ENCODE measurements around the gene TUBGCP6. TPM values are rescaled to one million over a fixed set of nuclear protein-coding genes. Genes with fewer than 3 reads are reported as not detected.

The TUBGCP6 gene
- total and polyA plus RNA-seq, 2 donors (not counting 3 experiments of a cell fraction or from before 2014, with no cell fraction given): 33.1 to 45.3 TPM

GRCh38 chr22:50264946-50265669 lies 20.3 kb upstream of the TUBGCP6 start:
- Histone ChIP-seq H3K27me3 (ENCODE audit: control insufficient read depth in 2 of 2, insufficient read depth in 2 of 2, low read length in 2 of 2) (no peaks in the 10 kb centered on the region), H3K79me2 (ENCODE audit: control insufficient read depth, insufficient read depth, low read length) (peaks cover 7% of the 10 kb centered on the region), H4K20me1 (replicated peaks; ENCODE audit: control insufficient read depth, extremely low read depth, insufficient read depth, low read length) (no peaks in the 10 kb centered on the region), H3K36me3 (ENCODE audit: control insufficient read depth in 2 of 2, extremely low read depth in 1 of 2, insufficient read depth in 2 of 2, low read length in 2 of 2) (peaks cover 0 to 4% of the 10 kb centered on the region in 2 experiments), H3K9me1 (replicated peaks; ENCODE audit: control insufficient read depth, extremely low read depth, insufficient read depth, low read length) (no peaks in the 10 kb centered on the region), H3K4me1 (ENCODE audit: control insufficient read depth, extremely low read depth, insufficient read depth, low read length) (peaks cover 9% of the 10 kb centered on the region), H2AFZ (ENCODE audit: low read depth, low read length) (no peak overlapping the region), H3K9me3 (replicated peaks; ENCODE audit: control insufficient read depth, insufficient read depth, low read length) (no peaks in the 10 kb centered on the region), H3K9ac (replicated peaks; ENCODE audit: extremely low read depth, insufficient read depth, low read length) (no peak overlapping the region), H3K4me3 (replicated peaks in 1 of 3; ENCODE audit: insufficient read depth in 1 of 3, low read depth in 1 of 3, low read length in 3 of 3) (no peak overlapping the region), H3K4me2 (ENCODE audit: insufficient read depth, low read length) (no peak overlapping the region), H3K27ac (ENCODE audit: insufficient read depth, low read depth, low read length) (no peak overlapping the region)
- TF ChIP-seq POLR2AphosphoS5 (IDR thresholded peaks at IDR 0.05; ENCODE audit: insufficient read depth, low read depth, low read length): no peak
- TF ChIP-seq FOS (IDR thresholded peaks at IDR 0.05; ENCODE audit: borderline replicate concordance, insufficient read depth, low read length): no peak
- TF ChIP-seq EZH2 (IDR thresholded peaks at IDR 0.05; ENCODE audit: borderline replicate concordance, low read depth, low read length, severe bottlenecking): no peak
- no peak for TF ChIP-seq MYC (IDR thresholded peaks at IDR 0.05; ENCODE audit: low read depth, low read length)
- TF ChIP-seq JUN (IDR thresholded peaks at IDR 0.05; ENCODE audit: borderline replicate concordance, insufficient read depth, insufficient read length, low read depth): no peak
- no peak for TF ChIP-seq GATA2 (IDR thresholded peaks at IDR 0.05; ENCODE audit: insufficient read depth, insufficient read length, low read depth, low read length)
- no peak for TF ChIP-seq CTCF (IDR thresholded peaks at IDR 0.05; ENCODE audit: extremely low read depth in 1 of 2, insufficient read depth in 1 of 2, low read depth in 1 of 2, low read length in 2 of 2)
- no peak for TF ChIP-seq MAX (IDR thresholded peaks at IDR 0.05; ENCODE audit: insufficient read depth, insufficient read length)
- no peak for TF ChIP-seq POLR2A (IDR thresholded peaks at IDR 0.05; ENCODE audit: low read depth, low read length)
- DNase-seq (ENCODE audit: low read depth, low spot score) (no peak), FAIRE-seq (no peak)
- BruUV-seq (replicated peaks): no TSS peak
- ChIA-PET CTCF (interaction anchor here (4.7 kb wide), 1 partner anchor 13 kb away, joined by 40 read pairs; the partner anchor contains the start of gene HDAC10), POLR2A (no interaction called here)
- intact Hi-C loops (cut with micrococcal nuclease): no loop called here
- dilution Hi-C loops (cut with MboI; ENCODE audit: extremely low pct_ligation_motif_present, low sequenced_read_pairs): no loop called here

Measured in endothelial cell of umbilical vein (primary cell).